Erythroblast (primary cell): Measurements from ENCODE around the gene SFMBT2.
"Not testable (repeated sequence)": the region's sequence is repeated elsewhere in the genome, so short reads cannot be mapped to it uniquely, and the experiment has no call there.

Experiments used
- DNase-seq, 2 experiments: peaks; one replicate each; lab custom pipeline; 2025; lab: John Stamatoyannopoulos, UW
- GATA1 ChIP-seq: IDR thresholded peaks from 2 replicates; pipeline ENCODE4 v1.6.1; 2011; ENCODE audit warnings: low read depth, mild to moderate bottlenecking, control low read depth, low read length, moderate library complexity
- POLR2A ChIP-seq: IDR thresholded peaks from 2 replicates; pipeline ENCODE4 v1.6.1; 2011; ENCODE audit warnings: mild to moderate bottlenecking, low read length

SFMBT2 gene

DNA sequence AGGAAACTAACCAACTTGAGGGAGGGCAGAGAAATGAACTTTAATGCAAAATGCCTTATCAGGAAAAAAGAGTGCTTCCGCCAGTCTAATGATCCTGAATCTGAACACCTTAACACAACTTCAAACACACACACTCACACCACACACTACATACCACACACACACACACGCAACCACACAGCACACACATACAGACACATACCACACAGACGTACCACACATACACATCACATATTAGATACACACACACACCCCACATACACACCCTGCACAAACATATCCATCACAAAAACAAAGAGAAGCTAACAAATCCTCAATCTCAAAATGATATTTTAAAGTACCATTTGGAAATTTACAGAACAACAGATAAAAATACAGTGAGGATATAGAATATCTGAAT lies 175.5 kb downstream of the SFMBT2 start:
- no peak for DNase-seq
- TF ChIP-seq POLR2A (no peak), GATA1 (no peak)

DNA sequence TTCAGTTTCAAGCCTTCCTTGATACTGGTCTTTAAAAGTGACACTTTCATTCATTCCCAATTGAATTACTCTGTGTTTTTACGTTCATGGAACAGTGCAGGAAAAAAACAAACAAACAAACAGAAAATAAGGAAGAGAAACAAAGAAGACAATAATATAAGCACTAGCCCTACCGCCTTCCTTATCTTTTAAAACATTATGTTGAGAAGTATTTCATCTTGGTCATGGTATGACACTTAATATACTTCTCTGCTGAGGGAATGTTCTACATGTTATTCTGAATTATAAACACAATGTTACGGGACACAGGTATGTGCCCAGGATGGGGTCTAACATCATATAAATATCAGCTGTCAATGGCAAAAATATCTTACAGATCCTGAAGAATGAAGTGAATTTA lies 176.7 kb downstream of the SFMBT2 start:
- peak in 1 of 2 experiments; percentile 27 for DNase-seq
- TF ChIP-seq POLR2A (no peak), GATA1 (no peak)

DNA sequence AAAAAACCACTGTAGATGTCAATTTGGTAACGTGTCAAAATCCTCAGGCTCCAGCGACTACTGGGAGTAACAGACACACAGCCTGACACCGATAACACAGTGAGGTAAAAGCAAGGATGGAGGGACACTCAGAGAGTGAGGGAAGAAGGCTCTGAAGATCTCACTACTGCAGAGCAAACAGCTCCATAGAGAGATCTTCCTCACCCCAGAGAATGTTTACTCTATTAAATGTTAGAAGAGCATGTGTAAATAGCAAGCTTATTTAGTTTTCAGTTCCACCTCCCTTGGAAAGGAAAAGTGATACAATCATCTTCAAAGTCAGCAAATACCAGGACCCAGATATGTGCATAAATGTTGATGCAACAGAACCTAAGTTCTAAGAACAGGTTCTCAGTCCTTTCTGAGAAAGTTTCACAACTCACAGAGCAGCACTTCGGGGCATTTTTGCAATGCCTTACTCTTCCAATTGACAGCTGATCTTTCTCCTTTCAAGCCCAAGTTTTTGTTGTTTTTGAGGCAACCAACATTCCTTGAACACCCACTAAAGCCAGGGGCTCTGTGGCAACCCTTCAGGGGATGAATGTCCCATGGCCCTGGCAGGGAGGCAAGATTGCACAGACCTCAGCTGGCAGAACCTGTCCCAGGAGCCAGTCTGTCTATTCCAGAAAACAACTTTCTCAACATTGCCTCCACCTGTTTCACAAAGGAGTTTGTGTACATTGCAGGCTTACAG lies 177.4 kb downstream of the SFMBT2 start:
- DNase-seq = peak; percentile 7 to 40
- TF ChIP-seq GATA1 = no peak
- no peak for TF ChIP-seq POLR2A

DNA sequence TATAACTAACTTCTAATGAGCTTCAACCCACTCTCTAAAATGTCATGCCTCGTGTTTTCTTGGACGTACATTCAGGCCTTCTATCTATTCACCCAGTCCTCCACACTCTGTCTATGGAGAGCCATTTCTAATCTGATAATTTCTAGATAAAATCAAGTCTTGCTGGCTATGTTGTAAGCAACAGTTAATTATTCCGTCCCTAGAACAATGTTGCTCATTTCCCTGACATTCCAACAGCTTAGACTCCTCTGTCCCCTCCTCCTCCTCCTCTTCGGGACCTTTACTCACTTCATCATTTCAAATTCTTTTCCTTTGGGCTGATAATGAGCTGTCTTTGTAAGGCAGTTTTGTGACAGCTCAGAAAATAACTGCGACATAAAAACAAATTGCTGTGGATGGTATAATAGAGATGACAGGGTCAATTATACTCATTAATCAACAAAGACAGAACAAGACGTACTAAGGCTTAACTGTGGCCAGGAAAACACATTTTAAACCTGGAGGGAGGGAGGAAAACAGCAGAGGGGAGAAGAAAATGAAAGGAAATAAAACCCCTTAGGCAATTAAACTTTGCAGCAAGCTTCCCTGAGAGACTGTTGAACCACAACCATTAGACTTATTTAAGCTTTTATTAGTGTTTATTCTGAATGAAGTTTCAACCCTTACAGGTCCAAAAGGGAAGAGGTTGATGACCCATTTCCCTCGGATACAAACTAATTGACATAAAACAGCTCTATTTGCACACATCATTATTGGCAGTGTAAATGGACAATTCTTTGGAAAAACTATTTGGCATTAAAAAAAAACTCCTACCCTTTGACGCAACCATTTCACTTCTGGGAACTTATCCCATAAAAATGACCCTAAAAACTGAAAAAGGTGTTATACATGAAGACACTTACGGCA lies 179.1 kb downstream of the SFMBT2 start:
- no peak for TF ChIP-seq POLR2A
- DNase-seq = no peak

DNA sequence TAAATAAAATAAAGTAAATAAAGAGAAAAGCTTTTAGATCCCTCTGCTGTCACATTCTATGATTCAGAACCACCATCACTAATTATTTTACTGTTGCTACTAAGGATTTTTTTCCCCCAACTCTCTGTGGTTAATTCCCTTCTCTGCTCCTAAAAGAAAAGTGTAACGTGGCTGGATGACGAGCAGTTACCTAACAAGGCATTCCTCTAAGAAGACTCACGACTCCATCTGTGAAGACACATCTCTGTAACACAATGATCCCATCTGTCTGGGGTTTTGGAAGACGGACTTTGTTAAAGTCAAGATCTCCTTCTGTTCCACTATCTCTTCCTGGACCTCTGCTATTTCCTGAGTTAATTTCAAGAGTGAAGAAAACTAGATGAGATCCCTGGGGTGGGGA lies 179.9 kb downstream of the SFMBT2 start:
- no peak for DNase-seq
- TF ChIP-seq POLR2A (no peak), GATA1 (no peak)

DNA sequence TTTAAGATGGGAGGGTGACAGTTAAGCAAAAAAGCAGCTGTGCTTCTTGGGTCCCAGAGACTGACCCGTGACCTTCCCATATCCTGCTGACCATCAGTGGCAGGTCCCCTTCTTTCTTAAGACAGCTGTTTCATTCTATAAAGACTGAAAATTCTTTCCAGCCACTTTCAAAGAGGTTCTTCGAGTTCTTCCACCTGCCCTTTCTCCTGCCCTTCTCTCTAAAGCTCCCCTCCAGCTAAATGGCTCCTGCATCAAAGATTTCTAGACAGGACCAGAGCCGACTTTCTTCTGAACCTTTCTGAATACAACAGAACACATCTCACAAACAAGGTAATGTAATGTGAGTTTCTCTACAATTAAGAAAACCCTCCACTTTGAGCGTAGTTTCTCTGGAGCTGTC lies 180.8 kb downstream of the SFMBT2 start:
- no peak for TF ChIP-seq POLR2A
- no peak for TF ChIP-seq GATA1
- no peak for DNase-seq

DNA sequence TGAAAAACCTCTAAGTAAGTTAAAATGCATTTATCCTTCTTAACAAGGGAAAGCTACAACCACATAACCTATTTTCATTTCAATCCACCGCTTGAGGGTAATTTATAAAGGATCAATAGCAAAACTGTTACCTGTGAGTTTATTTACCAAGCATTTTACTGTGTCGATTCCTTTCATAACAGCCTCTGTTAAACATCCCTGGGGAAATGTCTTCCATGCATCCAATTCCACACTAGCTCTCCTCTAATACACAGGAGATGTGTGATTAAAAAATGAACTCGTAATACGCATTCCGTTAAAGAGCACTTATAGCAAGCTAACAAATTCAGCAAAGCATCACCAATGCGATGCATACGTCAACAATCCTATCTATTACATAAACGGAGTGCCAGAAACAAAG lies 185.7 kb downstream of the SFMBT2 start:
- TF ChIP-seq POLR2A = no peak
- TF ChIP-seq GATA1 = no peak
- DNase-seq = no peak

DNA sequence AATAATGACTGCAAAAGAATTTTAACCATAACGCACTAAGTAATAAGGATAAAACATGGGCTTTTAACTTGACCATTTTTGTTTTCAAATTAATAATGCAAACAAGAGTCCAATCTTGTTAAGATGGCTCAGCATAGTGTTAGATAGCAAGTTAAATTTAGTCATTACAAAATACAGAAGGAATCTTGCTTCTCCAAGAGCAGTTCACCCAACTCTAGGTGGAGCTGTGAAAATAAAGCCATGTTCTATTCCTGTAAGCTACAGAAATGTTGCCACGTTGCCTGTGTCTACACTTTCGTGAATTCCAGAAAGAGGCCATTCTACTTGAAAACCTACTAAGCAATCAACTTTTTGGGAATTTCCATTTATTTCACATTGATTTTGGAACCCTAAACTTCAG lies 191.9 kb downstream of the SFMBT2 start:
- DNase-seq = no peak
- TF ChIP-seq GATA1 (no peak), POLR2A (no peak)

DNA sequence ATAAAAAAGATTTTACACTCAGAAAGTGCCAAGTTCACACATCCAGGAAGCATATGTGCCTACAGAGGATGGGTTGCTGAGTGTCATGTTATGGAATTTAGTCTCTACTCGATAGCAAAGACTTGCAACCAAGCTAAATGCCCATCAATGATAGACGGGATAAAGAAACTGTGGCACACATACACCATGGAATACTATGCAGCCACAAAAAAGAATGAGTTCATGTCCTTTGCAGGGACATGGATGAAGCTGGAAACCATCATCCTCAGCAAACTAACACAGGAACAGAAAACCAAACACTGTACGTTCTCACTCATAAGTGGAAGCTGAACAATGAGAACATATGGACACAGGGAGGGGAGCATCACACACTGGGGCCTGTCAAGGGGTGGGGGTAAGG lies 198.1 kb downstream of the SFMBT2 start:
- not testable (repeated sequence) for DNase-seq

DNA sequence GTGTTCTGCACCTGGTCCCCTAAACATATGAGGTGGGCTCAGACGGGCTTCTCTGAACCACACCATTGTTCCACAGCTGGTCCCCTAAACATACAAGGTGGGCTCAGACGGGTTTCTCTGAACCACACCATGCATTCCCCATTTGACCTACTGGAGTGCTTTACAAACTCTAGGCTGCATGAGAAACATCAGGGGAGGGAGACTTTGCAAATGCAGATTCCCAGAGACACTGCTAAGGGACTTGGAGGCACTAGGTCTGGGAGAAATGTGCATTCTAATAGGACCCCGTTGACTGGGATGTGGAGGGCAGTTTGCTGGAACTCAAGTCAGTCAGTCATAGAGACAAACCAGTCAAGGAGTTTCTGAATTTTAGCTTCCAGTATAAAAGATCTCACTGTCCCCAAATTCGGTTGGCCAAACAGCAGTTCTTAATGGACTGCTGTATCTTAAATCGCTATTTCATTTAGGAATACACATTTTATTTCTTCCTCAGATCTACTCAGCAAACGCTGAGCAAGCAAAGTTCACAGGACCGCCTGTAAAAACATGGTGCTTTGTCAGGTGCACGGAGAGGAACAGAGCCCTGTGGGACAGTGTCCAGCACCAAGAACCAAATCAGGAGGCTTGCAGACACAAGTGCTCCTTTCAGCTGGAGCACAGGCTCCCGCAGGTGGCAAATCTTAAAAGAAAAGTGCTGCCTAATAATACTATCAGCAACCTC lies 198.8 kb downstream of the SFMBT2 start:
- no peak for TF ChIP-seq GATA1

DNA sequence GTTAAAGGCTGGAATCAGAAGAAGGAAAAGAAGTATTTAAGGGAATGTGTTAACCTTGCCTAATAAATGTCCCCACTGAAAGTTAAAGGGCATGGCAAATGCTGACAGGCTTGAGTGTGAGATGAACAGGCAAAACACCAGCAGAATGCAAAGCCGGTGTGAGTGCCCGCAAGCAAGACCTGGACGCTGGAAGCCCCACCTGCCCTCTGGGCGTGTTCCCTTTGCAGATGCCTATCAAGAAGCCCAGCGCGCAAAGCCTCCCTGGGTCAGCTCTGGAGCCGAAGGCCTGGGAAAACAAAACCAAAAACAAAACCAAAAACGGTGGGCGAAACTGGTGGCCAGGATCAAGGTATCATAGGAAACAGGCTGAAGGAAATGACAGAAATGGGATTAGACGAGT lies 200.3 kb downstream of the SFMBT2 start:
- no peak for TF ChIP-seq GATA1
- no peak for TF ChIP-seq POLR2A

More for the DNA sequence above, 198.8 kb downstream of the SFMBT2 start:
- no peak for DNase-seq

DNA sequence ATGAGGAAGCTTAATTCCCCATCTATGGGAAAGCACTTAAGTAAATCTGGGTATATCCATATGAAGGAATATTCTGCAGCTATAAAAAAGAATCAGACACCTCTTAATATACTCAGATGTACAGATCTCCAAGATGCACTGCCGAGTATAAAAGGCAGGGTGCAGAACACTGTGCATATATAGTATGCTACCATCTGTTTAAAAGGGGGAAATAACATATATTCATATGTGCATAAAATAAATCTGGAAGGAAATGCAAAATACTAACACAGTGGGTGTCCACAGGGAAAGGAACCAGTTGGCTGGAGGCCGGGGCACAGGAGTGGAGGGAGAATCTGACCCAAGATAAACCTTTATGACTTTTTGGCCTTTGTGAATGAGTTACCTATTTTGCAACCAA lies 201.4 kb downstream of the SFMBT2 start:
- no peak for TF ChIP-seq GATA1
- TF ChIP-seq POLR2A = no peak
- DNase-seq = no peak

More for the DNA sequence above, 200.3 kb downstream of the SFMBT2 start:
- no peak for DNase-seq

DNA sequence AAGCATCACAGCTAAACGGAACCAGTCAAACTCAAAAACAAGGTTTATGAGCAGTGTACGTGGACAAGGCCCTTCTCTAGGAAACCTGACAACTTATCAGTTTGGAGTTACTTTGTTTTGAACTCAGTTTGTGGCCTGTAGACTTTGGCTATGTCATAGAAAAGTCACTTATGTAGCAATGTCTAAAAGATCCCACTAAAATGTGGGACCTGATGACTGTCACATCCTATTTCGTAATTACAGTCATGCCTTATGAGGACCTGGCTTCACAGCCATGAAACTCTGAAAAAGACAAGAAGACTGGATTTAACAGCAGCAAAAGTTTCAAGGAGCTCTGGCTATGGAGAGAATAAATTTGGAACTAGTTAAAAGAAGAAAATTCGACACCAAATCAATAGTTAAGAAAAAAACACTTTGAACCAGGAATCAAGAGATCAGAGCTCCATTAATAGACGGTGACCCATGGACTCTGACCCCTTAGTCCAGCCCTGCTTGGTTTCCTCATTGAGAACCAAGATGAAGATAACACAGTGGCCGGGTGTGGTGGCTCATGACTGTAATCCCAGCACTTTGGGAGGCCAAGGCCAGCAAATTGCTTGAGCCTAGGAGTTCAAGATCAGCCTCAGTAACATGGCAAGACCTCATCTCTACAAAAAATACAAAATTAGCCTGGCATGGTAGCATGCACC lies 204.3 kb downstream of the SFMBT2 start:
- no peak for DNase-seq
- TF ChIP-seq POLR2A (no peak), GATA1 (no peak)
